ENCODE results near the gene ADPGK.
"Not testable (repeated sequence)": the region's sequence is repeated elsewhere in the genome, so short reads cannot be mapped to it uniquely, and the experiment has no call there.

Gene ADPGK

GRCh38 chr15:72732516-72732915 lies 51.0 kb downstream of the ADPGK start:
- TF ChIP-seq ZFX (IDR thresholded peaks at IDR 0.05; ENCODE audit: borderline replicate concordance): no peak
- TF ChIP-seq CTCF (IDR thresholded peaks at IDR 0.05): no peak

GRCh38 chr15:72732086-72732485 lies 51.5 kb downstream of the ADPGK start:
- no peak overlapping the region for H3K27ac ChIP-seq
- TF ChIP-seq CTCF (IDR thresholded peaks at IDR 0.05) (no peak), ZFX (IDR thresholded peaks at IDR 0.05; ENCODE audit: borderline replicate concordance) (no peak)

More at GRCh38 chr15:72732516-72732915, 51.0 kb downstream of the ADPGK start:
- H3K27ac ChIP-seq: no peak overlapping the region

DNA sequence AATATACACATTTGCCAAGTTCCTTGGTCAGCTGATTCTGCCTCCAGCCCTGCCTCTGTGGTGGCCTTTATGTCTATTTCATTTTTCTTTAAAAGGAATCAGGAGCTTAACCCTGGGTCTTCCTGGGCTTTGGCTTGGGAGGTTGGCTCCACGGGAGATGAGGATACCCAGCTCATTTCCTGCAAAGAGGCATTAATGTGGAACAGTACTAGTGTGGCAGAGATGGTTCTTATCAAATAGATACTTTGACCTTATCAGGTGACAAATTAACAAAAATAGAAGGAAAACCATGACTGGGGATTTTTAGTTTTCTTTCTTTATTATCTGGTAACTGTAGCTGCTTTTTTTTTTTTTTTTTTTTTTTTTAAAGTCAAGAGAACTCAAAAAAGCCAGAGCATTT lies 54.7 kb downstream of the ADPGK start:
- TF ChIP-seq ZFX (IDR thresholded peaks at IDR 0.05; ENCODE audit: borderline replicate concordance) (no peak), CTCF (IDR thresholded peaks at IDR 0.05) (no peak)
- no peak overlapping the region for H3K27ac ChIP-seq

DNA sequence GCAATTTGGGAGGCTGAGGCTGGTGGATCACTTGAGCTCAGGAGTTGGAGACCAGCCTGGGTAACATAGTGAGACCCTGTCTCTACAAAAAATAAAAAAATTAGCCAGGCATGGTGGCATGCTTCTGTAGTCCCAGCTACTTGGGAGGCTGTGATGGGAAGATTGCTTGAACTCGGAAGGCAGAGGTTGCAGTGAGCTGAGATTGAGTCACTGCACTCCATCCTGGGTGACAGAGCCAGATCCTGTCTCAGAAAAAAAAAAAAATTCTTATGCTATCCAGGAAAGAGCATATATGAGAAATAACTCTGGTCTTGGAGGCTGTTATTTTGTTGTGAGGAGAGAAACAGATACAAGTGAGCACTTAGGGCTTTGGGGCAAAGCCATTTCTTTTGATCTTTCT lies 55.3 kb downstream of the ADPGK start:
- H3K27ac ChIP-seq: not testable (repeated sequence)

DNA sequence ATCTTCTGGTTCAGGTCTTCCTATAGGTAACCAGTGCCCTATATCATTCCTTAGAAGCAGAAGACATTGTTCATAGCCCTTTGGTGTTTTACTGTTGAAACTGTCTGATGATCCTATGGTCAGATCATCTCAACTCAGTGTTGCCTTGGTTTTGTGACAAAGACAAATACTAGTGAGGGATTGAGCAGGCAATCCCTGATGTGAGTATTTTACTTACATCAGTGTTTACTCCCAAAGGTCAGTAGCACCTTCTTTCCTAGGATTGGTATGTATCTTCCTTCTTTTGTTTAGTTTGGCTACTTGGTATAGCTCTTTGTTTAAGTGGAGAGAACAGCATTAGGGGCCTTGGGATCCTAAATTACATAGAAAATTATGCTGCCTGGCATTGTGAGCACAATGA lies 56.4 kb downstream of the ADPGK start:
- no peak overlapping the region for H3K27ac ChIP-seq
- TF ChIP-seq CTCF (IDR thresholded peaks at IDR 0.05): no peak
- no peak for TF ChIP-seq ZFX (IDR thresholded peaks at IDR 0.05; ENCODE audit: borderline replicate concordance)

GRCh38 chr15:72725851-72726250 lies 57.7 kb downstream of the ADPGK start:
- not testable (repeated sequence) for H3K27ac ChIP-seq

GRCh38 chr15:72725446-72725845 lies 58.1 kb downstream of the ADPGK start:
- H3K27ac ChIP-seq: no peak overlapping the region
- TF ChIP-seq ZFX (IDR thresholded peaks at IDR 0.05; ENCODE audit: borderline replicate concordance) (no peak), CTCF (IDR thresholded peaks at IDR 0.05) (no peak)

- peak overlapping the region; percentile 43 for H3K27ac ChIP-seq
- no peak for TF ChIP-seq ZFX (IDR thresholded peaks at IDR 0.05; ENCODE audit: borderline replicate concordance)
- TF ChIP-seq CTCF (IDR thresholded peaks at IDR 0.05): no peak
Observed at GRCh38 chr15:72724028-72724427, 59.5 kb downstream of the ADPGK start.
